ENCODE measurements around the gene SAC3D1. TPM values are rescaled to one million over a fixed set of nuclear protein-coding genes. Genes with fewer than 3 reads are reported as not detected.

The SAC3D1 gene
- total RNA-seq, 1 donor from 2014 or later: 14.3 TPM

DNA sequence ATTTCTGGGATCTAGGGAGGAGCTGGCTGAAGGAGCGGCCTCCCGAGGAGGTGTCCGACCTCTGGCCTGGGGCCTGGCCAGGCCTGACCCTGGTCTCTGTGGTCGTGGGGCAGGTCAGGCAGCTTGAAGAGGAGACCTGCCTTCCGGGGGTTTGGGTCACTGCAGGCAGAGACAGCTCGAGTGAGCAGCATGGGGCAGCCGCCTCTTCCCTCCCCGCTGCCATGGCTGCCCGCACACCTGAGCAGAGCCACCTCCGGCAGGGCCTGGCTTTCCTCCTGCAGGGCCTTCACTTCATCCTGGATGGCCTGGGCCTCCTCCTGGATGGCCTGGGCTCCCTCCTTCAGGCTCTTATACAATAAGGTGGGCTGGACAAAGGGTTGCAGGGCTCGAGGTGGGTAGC, 25.3 kb downstream of the SAC3D1 start:
- no peaks in the 10 kb centered on the region for H3K36me3 Mint-ChIP-seq (ENCODE audit: low read depth)
- TF ChIP-seq, protein P1, sequence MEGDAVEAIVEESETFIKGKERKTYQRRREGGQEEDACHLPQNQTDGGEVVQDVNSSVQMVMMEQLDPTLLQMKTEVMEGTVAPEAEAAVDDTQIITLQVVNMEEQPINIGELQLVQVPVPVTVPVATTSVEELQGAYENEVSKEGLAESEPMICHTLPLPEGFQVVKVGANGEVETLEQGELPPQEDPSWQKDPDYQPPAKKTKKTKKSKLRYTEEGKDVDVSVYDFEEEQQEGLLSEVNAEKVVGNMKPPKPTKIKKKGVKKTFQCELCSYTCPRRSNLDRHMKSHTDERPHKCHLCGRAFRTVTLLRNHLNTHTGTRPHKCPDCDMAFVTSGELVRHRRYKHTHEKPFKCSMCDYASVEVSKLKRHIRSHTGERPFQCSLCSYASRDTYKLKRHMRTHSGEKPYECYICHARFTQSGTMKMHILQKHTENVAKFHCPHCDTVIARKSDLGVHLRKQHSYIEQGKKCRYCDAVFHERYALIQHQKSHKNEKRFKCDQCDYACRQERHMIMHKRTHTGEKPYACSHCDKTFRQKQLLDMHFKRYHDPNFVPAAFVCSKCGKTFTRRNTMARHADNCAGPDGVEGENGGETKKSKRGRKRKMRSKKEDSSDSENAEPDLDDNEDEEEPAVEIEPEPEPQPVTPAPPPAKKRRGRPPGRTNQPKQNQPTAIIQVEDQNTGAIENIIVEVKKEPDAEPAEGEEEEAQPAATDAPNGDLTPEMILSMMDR (IDR thresholded peaks at IDR 0.05): no peak
- no peaks in the 10 kb centered on the region for H3K4me1 Mint-ChIP-seq (ENCODE audit: low read depth)
- no peak for DNase-seq (ENCODE audit: low spot score)
- H3K4me3 Mint-ChIP-seq (ENCODE audit: unreplicated experiment): no peak overlapping the region
- no peaks in the 10 kb centered on the region for H3K27me3 Mint-ChIP-seq (ENCODE audit: low read depth)
- H3K9me3 Mint-ChIP-seq (ENCODE audit: low read depth): no peaks in the 10 kb centered on the region
- no peak overlapping the region for H3K27ac Mint-ChIP-seq (ENCODE audit: unreplicated experiment)

DNA sequence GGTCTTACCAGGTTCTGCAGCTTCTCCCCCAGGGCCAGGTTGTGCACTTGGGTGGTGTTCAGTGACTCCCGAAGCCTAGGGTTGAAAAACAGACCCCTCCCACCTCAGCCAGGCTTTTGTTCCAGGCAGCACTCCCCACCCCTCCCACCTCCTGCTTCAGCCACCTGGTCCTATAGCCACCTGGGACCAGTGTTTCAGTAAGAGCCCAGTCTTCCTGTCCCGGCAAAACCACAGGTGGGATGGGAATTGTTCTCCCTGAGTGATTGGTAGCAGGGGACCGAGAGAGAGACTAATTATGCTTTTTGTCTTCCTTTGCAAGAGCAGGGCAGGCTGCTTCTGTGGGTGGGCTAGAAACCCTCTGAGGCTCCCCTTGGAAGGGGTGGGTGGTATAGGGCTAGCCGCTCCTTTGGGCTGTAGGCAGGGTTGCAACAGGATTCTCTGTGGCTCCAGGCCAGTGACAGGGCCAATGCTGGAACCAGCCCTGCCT, 25.8 kb downstream of the SAC3D1 start:
- H3K4me1 Mint-ChIP-seq (ENCODE audit: low read depth): no peaks in the 10 kb centered on the region
- no peak overlapping the region for H3K27ac Mint-ChIP-seq (ENCODE audit: unreplicated experiment)
- TF ChIP-seq, protein P1 (IDR thresholded peaks at IDR 0.05): no peak
- no peak for DNase-seq (ENCODE audit: low spot score)
- no peaks in the 10 kb centered on the region for H3K9me3 Mint-ChIP-seq (ENCODE audit: low read depth)
- no peak overlapping the region for H3K4me3 Mint-ChIP-seq (ENCODE audit: unreplicated experiment)
- no peaks in the 10 kb centered on the region for H3K27me3 Mint-ChIP-seq (ENCODE audit: low read depth)
- no peaks in the 10 kb centered on the region for H3K36me3 Mint-ChIP-seq (ENCODE audit: low read depth)

DNA sequence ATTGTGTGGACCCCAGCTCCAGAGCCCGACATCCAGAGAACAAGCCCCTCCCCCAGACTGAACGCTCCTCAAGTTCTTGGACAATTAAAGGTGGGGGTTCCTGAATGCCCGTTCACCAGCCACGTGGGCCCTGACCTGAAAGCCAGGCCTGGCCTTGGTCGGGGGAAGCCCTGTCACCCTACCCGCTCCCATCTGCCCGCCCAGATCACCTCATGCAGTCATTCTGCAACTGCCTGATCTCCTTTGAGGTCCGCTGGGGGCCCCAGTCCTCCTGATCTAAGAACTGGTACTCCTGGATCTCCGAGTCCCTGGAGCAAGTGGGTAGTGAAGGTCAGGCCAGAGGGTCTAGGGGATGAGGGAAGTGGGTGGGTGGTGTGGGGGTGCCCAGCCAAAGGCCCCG, 26.4 kb downstream of the SAC3D1 start:
- DNase-seq (ENCODE audit: low spot score): no peak
- Mint-ChIP-seq H3K4me3 (ENCODE audit: unreplicated experiment) (no peak overlapping the region), H3K27ac (ENCODE audit: unreplicated experiment) (no peak overlapping the region), H3K9me3 (ENCODE audit: low read depth) (no peaks in the 10 kb centered on the region), H3K27me3 (ENCODE audit: low read depth) (no peaks in the 10 kb centered on the region), H3K4me1 (ENCODE audit: low read depth) (no peaks in the 10 kb centered on the region), H3K36me3 (ENCODE audit: low read depth) (no peaks in the 10 kb centered on the region)
- TF ChIP-seq, protein P1 (IDR thresholded peaks at IDR 0.05): no peak

DNA sequence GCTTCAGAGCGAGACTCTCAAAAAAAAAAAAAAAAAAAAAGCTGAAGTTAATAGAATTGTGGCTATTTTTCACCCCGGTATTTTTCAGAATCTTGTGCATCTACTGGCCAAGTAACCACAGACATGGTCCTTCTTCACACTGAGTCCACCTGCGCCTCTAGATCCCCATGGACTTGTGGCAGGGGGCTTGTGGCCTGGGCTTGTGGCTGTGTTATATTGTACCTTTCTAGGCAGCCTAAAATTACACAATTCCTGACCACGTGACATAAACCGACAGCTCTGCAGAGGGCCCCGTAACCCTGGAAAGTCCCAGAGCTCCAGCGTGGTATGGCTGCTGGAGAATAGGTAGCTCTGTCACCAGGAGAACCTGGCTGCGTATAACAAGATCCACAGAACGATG, 28.2 kb downstream of the SAC3D1 start:
- H3K4me1 Mint-ChIP-seq (ENCODE audit: low read depth): no peaks in the 10 kb centered on the region
- H3K36me3 Mint-ChIP-seq (ENCODE audit: low read depth): no peaks in the 10 kb centered on the region
- TF ChIP-seq, protein P1 (IDR thresholded peaks at IDR 0.05): no peak
- H3K27ac Mint-ChIP-seq (ENCODE audit: unreplicated experiment): no peak overlapping the region
- no peak overlapping the region for H3K4me3 Mint-ChIP-seq (ENCODE audit: unreplicated experiment)
- no peaks in the 10 kb centered on the region for H3K9me3 Mint-ChIP-seq (ENCODE audit: low read depth)
- no peak for DNase-seq (ENCODE audit: low spot score)
- no peaks in the 10 kb centered on the region for H3K27me3 Mint-ChIP-seq (ENCODE audit: low read depth)

DNA sequence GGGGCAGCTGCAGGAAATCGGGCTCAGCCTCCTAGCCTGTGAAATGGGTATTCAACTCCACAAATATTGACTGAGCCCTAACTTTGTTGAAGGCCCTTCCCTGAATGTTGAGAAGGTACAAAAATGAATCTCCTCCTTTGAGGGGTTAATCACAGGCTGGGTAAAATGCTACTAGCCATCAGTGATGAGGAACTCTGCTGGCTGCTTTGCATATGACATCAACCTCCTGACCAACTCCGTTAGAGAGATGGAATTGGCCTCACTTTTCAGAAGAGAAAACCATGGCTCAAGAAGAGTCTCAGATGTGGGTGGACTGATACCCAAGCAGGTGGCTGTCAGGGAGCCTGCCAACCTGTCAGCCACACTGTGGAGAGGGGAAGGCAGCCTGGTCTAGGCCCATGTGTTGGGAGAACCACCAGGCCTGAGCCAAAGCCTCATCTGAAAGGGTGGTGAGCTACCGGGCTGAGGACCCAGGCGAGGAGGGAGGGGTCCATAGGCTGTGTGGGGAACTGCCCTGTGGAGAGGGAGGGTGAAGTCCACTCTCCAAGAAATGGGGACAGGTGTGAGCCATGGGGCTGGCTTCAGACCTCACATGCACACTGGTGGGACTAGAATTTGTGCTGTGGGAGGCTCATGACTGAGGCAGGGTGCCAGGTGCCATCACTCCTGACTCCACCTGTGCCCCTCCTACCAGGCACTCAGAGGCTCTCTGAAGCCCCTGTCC, 31.1 kb downstream of the SAC3D1 start:
- no peak for DNase-seq (ENCODE audit: low spot score)
- TF ChIP-seq, protein P1 (IDR thresholded peaks at IDR 0.05): no peak
- Mint-ChIP-seq H3K4me3 (ENCODE audit: unreplicated experiment) (no peak overlapping the region), H3K36me3 (ENCODE audit: low read depth) (no peaks in the 10 kb centered on the region), H3K4me1 (ENCODE audit: low read depth) (no peaks in the 10 kb centered on the region), H3K27me3 (ENCODE audit: low read depth) (no peaks in the 10 kb centered on the region), H3K9me3 (ENCODE audit: low read depth) (no peaks in the 10 kb centered on the region), H3K27ac (ENCODE audit: unreplicated experiment) (no peak overlapping the region)

Data from chondrocyte (in vitro differentiated cells).